Chondrocyte (in vitro differentiated cells): Measurements from ENCODE around the gene TBC1D7. TPM values are rescaled to one million over a fixed set of nuclear protein-coding genes. Genes with fewer than 3 reads are reported as not detected.

Experiments
- DNase-seq: peaks from one replicate; pipeline ENCODE4 v3.0.0; 2021; ENCODE audit warnings: mixed read lengths, low spot score
- H3K27ac Mint-ChIP-seq: one replicate; pipeline ENCODE4 v1.8.0; 2021; ENCODE audit warnings: mild to moderate bottlenecking, moderate library complexity, mixed read lengths; ENCODE audit not compliant: unreplicated experiment
- H3K27me3 Mint-ChIP-seq: 2 replicates; pipeline ENCODE4 v1.8.0; 2021; ENCODE audit warnings: low read depth, mixed read lengths
- H3K36me3 Mint-ChIP-seq: 2 replicates; pipeline ENCODE4 v1.8.0; 2021; ENCODE audit warnings: low read depth, mixed read lengths
- H3K4me1 Mint-ChIP-seq: 2 replicates; pipeline ENCODE4 v1.8.0; 2021; ENCODE audit warnings: low read depth, mild to moderate bottlenecking, mixed read lengths
- H3K4me3 Mint-ChIP-seq: one replicate; pipeline ENCODE4 v1.8.0; 2021; ENCODE audit warnings: mild to moderate bottlenecking, moderate library complexity, mixed read lengths; ENCODE audit not compliant: unreplicated experiment
- H3K9me3 Mint-ChIP-seq: 2 replicates; pipeline ENCODE4 v1.8.0; 2021; ENCODE audit warnings: low read depth, mixed read lengths
- total RNA-seq: library from RNA; stranded (reverse); gene quantifications from 3 replicates; pipeline ENCODE4 v1.2.1, GENCODE V29; 2021
- TF ChIP-seq, protein P1 (sequence below): fragments of 200-600 bp; sonication (generic); IDR thresholded peaks from 2 replicates; pipeline ENCODE4 v1.5.0; 2021; ENCODE audit warnings: antibody characterized with exemption, mild to moderate bottlenecking, moderate library complexity

The TBC1D7 gene
- total RNA-seq, 1 donor from 2014 or later: 19.4 TPM

DNA sequence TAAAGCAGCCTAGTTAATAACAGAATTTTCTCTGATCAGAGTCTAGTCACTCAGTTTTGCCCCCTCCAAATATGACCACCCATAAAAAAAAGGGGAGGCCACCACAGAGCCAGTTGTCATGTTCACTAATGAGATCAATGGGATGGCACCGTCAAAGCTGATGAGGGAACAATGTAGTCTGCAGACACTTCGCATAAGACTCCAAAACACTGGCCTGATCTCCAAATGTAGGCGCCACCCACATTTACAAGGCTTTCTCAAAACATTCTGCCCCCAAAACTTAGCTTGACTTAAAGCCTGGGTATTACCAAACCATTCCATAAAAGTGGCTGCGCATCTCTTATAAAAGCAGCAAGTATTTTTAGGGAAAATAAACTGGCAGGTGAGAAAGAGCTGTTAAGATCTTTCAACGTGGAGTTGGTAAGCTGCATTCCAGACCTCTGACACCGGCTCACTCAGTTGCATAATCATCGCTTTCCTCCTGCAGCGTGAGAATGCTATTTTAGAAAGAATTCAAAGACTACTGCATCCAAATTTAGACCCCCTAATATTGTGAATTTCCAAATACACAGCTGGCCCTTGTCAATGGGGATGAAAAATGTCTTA is 59.3 kb downstream of the TBC1D7 start:
- Mint-ChIP-seq H3K9me3 (peaks cover 4% of the 10 kb centered on the region), H3K4me1 (peaks cover 14% of the 10 kb centered on the region), H3K27me3 (no peaks in the 10 kb centered on the region), H3K4me3 (no peak overlapping the region), H3K36me3 (peaks cover 2% of the 10 kb centered on the region), H3K27ac (no peak overlapping the region)
- DNase-seq: no peak
- TF ChIP-seq, protein P1, sequence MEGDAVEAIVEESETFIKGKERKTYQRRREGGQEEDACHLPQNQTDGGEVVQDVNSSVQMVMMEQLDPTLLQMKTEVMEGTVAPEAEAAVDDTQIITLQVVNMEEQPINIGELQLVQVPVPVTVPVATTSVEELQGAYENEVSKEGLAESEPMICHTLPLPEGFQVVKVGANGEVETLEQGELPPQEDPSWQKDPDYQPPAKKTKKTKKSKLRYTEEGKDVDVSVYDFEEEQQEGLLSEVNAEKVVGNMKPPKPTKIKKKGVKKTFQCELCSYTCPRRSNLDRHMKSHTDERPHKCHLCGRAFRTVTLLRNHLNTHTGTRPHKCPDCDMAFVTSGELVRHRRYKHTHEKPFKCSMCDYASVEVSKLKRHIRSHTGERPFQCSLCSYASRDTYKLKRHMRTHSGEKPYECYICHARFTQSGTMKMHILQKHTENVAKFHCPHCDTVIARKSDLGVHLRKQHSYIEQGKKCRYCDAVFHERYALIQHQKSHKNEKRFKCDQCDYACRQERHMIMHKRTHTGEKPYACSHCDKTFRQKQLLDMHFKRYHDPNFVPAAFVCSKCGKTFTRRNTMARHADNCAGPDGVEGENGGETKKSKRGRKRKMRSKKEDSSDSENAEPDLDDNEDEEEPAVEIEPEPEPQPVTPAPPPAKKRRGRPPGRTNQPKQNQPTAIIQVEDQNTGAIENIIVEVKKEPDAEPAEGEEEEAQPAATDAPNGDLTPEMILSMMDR: no peak

DNA sequence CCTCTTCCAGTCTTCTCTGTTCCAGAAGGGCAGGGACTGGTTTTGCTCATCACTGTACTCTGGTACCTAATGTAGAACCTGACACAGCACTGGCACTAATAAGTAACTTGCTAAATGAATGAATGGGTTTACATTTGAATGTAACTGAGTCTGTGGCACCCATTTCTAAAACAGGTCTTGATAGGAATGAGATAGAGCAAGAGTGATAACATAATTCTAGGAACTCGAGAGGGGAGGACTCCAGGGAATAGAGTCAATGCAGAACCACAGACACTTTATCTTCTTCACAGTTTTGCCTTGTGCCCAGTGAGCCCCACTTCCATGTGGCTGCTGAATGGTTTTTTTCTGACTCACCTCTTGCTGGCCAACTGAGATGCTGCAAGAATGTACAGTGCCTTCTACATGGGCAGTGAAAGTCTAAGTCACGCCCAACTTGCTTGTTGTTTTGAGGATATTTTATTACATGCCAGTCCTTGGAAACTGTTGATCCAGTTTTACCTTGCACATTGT is 61.1 kb downstream of the TBC1D7 start:
- peaks cover 14% of the 10 kb centered on the region for H3K4me1 Mint-ChIP-seq
- no peak overlapping the region for H3K27ac Mint-ChIP-seq
- TF ChIP-seq, protein P1: no peak
- H3K36me3 Mint-ChIP-seq: peaks cover 2% of the 10 kb centered on the region
- peaks cover 4% of the 10 kb centered on the region for H3K9me3 Mint-ChIP-seq
- peaks cover 1% of the 10 kb centered on the region for H3K27me3 Mint-ChIP-seq
- H3K4me3 Mint-ChIP-seq: no peak overlapping the region
- no peak for DNase-seq

DNA sequence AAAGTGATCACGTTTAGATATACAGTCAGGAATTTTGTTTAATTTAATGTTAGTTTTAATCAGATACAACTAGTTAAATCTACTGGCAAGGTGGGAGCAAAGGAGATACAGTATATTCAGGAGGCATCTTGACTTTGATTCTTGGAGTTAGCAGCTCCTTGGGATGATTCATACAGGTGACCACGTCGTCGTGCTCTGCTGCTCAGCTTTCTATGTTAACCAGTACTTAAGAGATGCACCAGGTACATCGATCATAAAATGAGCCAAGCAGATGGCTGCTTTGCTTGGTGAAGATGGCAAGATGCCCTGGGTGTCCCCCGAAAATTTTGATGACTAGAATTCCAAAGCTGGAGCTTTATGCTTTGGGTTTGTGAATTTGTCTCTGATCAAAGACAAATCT is 64.7 kb downstream of the TBC1D7 start:
- TF ChIP-seq, protein P1: no peak
- Mint-ChIP-seq H3K4me1 (peaks cover under 1% of the 10 kb centered on the region), H3K9me3 (peaks cover 4% of the 10 kb centered on the region), H3K4me3 (no peak overlapping the region), H3K27me3 (peaks cover 8% of the 10 kb centered on the region), H3K36me3 (peaks cover 2% of the 10 kb centered on the region), H3K27ac (no peak overlapping the region)
- no peak for DNase-seq

DNA sequence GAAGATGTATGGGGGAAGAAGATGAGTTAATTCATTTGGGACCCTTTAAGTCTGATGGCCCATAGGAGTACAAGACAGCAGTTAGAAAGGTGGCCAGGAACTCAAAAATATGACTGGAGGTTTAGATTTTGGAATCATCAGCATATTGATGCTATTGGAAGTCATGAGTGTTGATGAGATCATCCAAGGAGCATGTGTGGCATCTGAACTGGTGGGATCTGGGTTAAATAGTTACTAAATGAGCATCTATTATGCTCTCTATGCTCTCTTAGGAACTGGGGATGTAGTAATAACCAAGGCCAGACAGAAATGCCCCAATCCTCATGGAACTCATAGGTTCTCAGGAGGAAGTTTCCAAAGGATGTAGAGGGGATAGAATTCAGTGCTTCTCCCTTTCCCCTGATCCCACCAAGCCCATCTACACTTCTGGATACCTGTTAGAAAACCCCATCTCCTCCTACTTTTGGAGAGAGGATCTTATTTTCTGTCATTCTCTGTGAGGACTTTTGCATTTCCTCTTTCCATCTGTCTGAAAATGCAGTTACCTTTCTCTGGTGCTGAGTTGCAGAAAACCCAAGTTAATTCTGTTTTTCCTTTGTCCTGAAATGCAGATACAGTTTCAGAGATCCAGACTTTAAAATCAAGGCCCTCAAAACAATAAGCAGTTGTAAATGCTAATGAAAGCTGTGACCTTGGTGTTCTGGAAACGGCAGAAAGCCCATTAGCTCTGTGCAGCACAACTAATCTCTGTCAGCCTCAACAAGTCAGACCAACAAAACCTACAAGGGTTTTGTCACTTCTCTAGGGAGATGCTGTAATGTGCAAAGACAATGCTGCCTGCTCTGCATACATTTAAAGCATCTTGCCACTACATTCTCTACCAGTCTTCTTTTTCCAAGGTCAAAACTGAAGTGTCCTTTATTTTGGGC is 65.8 kb downstream of the TBC1D7 start:
- Mint-ChIP-seq H3K36me3 (peaks cover 2% of the 10 kb centered on the region), H3K4me3 (no peak overlapping the region), H3K4me1 (no peaks in the 10 kb centered on the region), H3K9me3 (peaks cover 4% of the 10 kb centered on the region), H3K27ac (no peak overlapping the region), H3K27me3 (peaks cover 8% of the 10 kb centered on the region)
- no peak for DNase-seq
- TF ChIP-seq, protein P1: no peak

DNA sequence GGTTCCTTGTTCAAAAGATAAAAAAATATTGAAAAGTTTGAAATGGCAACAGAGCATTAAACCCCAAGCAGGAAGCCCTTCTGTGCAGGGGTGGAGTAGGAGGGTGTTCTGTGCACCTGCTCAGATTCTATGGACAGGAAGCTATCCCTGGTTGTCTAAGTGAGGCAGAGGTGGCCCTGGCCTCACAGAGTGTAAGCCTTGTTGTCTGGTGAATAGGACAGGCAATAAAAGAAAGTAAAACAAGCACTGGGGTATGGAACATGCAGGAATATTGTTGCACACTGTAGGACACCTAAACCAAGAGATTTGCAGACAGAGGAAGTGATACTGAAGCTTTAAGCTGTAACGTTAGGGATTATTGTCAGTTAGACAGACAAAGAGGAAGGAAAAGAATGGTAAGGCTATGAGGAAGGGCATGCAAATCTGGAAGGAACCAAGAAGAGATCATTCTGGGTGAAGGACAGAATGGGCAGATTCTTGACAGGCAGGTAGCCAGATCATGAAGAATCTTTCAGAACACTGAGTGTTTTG is 66.8 kb downstream of the TBC1D7 start:
- Mint-ChIP-seq H3K9me3 (peaks cover 5% of the 10 kb centered on the region), H3K27ac (no peak overlapping the region), H3K36me3 (no peaks in the 10 kb centered on the region), H3K27me3 (peaks cover 8% of the 10 kb centered on the region), H3K4me3 (no peak overlapping the region), H3K4me1 (no peaks in the 10 kb centered on the region)
- TF ChIP-seq, protein P1: no peak
- no peak for DNase-seq
